NCI-H187 (cell line): Measurements from ENCODE around the gene XXYLT1.
A peak's percentile ranks its signal among the peaks of the same experiment; 100 is the strongest.
"Not testable (repeated sequence)": the region's sequence is repeated elsewhere in the genome, so short reads cannot be mapped to it uniquely, and the experiment has no call there.

Experiments used
- DNase-seq, 2 experiments: peaks; one replicate each; lab custom pipeline; 2025; lab: John Stamatoyannopoulos, UW

The XXYLT1 gene

DNA sequence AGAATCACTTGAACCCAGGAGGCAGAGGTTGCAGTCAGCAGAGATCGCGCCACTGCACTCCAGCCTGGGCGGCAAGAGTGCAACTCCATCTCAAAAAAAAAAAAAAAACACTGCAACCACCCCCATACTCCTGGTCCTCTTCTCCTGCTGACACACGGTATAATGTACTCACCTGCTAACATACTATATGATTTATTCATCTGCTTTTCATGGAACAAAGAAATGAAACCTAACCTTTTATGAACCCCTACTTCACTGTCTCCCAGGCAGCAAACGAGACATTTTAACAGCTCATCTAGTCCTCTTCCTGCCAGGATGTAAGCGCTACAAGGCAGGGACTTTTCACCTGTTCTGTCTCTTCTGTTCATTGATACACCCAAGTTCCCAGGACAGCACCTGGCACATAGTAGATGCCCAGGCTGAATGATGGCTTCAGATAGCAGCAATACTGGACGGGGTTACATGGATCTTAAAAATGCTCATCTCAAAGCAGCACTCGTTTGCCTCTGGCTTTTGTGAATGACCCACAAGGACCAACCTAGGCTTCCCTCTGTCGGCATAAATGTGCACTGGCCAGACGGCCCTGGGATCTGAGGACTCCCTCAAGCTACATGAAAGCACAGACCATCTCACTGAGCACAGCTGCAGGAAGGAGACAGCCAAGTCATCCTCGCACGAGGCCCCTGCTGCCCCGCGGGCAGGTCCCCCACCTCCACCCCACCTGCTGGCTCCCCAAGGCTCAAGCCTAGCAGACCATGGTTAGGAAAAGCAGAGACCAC is 20.3 kb downstream of the XXYLT1 start:
- peak; percentile 28 to 40 for DNase-seq

DNA sequence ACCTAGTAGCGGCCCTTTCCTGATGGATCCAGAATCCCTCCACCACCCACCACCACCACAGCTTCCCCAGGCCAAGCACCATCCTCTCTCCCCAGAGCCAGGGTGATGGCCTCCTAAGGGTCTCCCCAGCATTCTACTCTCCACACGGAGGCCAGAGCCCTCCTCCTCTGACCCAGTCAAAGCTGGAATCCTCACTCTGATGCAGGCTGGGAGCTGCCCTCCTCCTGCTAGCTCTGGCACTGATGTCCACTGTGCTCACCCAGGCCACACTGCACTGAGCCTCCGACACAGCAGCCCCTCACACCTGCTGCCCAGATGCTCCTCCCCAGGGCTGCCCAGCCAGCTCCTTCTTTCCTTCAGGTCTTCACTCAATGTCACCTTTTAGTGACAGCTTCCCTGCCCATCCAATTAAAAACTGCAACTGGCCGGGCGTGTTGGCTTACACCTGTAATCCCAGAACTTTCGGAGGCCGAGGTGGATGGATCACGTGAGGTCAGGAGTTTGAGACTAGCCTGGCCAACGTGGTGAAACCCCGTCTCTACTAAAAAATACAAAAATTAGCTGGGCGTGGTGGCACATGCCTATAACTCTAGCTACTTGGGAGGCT is 21.0 kb downstream of the XXYLT1 start:
- DNase-seq = no peak

DNA sequence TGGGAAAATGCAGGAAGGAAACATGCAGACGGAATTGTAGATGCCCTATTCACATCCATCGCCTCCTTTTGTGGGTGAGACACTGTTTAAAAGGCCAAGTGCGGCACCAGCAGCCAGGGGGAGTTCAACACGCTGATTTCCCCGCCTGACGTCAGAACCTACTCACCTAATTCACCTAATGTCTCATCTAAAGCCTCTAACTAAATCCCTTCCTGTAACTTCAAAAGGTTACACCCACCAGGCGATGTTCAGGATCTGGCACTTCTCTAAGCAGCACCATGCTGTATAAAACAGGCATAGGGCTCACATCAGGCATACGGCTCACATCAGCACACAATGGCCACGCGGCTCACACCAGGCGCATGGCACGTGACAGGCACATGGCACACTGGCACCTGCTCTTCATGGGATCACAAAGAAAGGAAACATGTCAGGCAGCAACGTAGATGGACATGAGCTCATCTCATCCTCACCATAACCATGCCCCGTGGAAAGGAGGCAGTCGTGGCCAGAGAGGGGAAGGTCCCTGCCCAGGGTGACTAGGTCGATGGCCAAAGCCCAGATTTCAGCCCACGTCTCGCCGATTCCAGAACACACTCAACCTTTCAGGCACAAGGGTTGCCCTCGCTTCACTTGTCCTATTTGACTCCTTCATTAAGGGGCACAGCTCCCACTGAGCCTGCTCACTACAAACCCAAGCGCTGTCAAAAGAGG is 21.7 kb downstream of the XXYLT1 start:
- DNase-seq = no peak

DNA sequence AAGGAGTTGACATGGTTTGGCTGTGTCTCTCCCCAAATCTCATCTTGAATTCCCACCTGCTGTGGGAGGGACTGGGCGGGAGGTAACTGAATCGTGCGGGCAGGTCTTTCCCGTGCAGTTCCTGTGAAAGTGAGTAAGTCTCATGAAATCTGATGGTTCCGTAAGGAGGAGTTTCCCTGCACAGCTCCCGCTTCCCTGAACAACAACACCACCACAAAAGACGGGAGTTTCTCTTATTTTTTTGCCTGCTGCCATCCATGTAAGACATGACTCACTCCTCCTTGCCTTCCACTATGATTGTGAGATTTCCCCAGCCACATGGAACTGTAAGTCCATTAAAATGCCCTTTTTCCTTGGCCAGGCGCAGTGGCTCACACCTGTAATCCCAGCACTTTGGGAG is 22.7 kb downstream of the XXYLT1 start:
- DNase-seq = no peak

DNA sequence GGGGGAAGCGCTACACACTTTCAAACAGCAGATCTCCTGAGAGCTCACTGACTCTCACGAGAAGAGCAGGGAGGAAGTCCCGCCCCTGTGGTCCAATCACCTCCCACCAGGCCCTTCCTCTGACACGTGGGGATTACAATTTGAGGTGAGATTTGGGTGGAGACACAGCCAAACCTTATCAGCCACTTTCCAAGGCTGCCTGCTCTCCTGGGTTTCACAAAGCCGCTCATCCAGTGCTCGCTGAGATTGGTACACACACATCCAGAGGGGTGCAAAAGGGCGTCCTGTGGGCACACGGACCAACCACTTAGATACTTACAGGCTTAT is 23.1 kb downstream of the XXYLT1 start:
- no peak for DNase-seq

DNA sequence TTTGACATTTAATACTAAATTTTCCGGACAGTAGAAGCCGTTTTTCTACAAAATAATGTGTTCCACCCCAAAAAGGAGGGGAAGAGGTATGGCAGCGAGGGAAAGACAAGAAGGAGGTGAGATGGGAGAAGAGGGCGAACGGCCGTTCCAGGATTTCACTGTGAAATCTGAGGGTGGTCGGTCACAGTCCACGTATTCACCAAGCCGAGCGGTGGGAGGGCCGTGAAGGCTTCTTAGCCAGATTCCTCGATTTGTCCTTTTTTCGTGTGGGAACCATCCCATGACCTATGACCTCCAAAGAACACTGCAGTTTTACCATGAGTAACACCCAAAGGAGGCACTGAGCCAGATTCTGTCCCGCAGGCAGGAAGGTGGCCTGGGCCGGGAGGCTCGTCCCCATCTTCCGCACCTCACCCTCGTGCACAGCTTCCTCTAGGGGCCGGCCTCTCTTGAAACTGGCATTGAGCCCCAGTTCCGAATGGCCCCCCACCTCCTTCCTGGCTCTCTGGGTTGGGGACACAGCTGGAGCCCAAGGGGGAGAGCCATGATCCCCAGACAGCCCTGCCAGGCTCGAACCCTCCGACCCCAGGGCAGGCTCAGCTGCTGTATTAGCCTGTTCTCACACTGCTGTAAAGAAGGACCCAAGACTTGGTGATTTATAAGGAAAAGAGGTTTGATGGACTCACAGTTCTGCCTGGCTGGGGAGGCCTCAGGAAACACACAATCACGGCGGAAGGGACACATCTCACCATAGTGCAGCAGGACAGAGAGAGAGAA is 23.7 kb downstream of the XXYLT1 start:
- DNase-seq = no peak

DNA sequence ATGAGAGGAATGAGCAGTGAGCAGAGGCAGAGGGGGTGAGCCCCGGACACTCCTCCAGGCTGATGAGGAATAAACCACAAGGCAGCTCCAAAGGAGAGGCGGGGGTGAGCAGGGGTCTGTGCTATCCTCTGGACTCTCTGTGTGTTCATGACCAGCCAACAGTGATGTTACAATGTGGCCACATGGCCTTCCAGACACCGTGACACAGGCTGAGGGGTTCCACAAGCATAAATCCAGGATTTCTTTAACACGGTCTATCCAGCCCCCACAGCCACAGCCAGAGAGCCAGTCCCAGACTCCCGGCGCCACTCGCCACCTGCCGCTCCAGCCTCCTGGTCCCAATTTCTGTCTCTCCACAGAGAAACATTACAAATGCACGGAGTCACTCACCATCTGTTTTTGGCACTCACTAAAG is 24.4 kb downstream of the XXYLT1 start:
- no peak for DNase-seq

DNA sequence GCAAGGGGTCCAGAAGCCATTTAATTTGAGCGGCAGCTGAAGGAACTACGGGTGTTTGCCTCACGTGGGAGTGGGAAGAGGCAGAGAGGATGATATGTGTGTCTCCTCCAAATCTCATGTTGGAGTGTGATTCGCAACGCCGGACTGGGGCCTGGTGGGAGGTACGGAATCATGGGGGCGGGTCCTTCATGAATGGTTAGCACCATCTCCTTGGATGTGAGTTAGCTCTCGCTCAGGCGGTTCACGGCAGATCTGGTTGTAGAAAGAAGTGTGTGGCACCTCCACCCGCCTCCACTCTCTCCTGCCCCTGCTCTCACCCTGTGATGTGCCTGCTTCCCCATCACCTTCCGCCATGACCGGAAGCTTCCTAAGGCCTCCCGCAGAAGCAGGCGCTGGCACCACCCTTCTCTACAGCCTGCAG is 25.4 kb downstream of the XXYLT1 start:
- DNase-seq = no peak

DNA sequence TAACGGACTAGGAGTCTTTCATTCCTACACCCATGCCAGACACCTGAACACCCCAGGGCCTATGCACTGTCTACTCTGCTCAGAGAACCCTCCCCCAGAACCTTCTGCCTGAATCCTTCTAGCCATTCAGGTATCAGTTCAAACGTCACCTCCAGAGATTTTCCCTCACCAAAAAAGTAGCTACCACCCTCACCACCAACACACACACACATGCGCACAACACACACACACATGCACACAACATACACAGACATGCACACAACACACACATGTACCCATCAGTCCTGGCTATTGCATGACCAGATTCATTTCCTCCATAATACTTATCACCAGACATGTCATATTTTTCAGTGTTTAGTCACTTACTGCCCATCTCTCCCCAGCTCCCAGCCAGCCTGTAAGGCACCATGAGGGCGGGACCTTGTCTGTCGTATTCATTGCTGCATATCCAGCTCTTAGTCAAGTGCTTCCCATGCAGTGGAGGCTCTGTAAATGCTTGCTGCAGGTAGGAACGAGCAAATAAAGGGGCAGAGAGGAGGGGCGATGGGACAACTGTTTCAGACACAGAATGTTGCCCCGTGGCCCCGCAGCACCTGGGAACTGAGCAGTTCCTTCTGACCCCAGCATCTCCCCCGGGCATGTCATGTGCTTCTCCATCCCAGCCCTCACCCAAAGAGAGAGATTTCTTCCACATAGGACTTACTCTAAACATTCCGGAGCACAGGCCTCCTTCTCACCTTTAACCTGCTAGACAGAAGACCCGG is 29.2 kb downstream of the XXYLT1 start:
- DNase-seq = no peak

DNA sequence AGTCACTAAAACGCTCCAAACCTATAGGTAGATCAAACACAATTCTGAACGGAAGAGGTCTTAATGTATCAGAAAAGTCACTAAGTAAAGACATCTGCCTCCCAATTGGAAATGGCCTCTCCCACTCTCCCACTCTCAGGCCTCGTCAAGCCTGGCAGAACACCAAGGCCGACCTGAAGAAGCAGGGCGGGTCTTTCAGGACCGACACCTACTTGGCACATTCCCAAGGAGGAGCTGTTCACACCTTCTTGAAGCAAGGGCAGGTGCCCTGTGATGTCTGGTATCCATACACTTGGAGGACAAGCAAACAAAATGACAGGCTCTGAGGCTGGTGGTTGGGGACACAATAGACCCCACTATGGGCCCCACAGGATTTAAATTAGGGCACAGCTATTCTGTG is 30.0 kb downstream of the XXYLT1 start:
- no peak for DNase-seq

DNA sequence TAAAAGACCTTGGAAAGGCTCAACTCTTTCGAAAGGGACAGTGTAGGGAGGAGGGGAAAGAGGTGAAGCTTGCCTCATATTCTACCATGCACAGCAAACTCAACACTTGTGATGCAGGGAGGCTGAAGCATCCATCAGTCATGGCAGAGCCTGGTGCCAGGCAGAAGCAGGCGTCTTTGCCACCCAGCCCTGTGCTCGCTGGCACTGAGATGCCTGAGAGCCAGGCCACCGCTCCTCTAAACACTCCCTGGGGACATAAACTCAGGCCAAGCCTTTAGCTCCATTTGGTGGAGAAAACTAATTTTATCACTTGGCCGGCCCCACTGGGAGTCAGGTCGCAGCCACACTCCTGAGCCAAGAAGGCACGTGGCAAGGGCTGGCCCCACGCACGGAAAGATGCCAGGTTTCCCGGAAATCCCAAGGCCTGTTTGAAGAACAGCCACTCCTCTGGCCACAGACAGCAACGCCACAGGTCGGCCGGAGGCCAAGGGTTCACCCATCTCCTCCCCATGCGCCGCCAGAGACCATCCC is 30.7 kb downstream of the XXYLT1 start:
- no peak for DNase-seq

DNA sequence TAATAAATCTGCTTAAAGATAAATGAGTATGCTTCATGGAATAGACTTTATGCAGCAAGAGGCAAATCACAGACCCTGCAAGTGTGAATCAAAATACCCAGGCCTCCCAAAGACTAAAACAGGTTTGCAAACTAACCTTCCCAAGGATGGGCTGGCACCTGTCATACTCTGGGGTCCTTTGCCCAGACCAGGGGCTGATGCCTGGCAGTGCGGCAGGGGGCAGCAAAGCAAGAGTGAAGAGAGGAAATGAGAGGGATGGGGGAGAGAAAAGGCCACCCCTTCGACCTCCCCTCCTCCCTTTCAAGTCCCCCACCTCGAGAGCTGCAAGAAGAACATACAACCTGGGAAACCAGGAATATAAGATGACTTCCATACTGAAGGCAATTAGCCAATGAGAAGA is 31.8 kb downstream of the XXYLT1 start:
- no peak for DNase-seq

DNA sequence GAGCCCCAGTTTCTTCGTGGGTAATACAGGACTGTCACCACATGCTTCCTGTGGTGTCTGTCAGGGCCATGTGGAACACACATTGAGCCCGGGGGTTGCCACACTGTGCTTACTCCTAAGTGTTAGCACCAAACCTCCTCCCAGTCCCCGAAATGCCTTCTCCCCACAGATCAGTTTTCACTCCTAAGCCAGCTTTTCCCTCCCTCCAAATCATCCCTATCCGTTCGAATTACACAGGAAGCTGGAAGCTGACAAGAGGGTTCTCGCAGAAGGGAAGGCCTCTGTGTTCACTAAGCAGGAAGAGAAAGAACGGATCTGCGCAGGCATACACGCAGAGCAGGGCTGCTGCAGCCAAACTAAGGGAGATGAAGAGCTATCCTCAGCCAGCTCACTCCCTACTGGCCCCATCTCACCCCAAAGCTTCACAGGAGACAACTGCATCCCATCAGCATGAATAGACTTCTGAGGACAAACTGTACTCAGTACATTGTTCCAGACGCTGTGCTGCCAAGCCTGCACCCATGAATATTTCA is 32.3 kb downstream of the XXYLT1 start:
- no peak for DNase-seq

DNA sequence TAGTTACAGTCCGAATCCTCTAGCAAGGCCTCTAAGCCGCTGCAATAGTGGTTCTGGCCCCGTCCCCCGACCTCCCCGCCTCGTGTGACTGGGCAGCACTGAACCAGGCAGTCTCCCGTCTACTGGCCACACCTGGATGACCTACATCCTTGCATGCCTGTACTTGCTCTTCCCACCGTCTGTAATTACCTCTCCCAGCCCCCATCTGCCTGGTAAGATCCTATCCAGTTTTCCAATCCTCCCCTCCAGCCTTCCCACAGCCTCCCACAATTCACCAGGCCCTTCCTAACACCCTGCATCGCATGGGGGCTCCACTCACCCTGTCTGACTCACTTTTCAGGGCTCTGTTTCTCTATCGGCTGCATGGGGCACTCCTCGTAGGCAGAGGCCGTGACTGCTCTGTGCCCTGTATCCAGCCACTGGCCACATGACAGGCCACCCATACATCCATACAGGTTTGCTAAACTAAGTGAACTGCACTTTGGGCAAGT is 32.8 kb downstream of the XXYLT1 start:
- DNase-seq = no peak

DNA sequence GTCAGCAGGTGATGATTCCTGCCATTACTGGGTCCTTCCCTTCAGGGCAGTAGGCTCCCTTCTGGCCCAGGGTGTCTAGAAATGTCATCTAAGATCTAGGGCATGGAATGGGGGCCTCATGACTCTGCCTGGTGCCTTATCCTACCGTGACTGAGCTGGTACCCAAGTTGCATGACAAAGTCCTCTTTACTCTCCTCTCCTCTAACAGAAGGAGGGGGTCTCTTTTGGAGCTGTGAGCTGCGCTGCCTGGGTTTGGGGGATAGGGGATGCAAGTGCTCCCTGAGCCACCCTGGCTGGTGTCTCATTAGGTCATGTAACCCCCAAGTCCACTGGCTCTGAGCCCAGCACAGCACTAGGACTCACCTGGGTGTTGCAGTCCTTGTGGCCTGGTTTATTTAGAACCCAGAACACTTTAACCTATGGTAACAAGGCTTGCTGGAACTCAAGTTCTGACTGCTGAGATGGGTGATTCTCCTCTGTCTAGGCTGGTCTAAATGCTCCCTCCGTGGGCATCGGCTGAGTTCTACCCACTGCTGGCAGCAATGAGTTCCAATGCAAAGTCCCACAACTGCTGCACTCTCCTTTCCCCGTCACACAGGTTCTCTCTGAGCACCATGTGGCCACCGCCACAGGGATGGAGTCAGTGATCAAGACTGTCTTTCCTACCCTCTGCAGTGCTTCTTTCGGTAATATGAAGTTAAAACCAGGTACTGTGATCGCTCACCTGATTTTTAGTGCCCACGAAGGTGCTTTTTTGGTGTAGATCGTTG is 34.0 kb downstream of the XXYLT1 start:
- DNase-seq = no peak

DNA sequence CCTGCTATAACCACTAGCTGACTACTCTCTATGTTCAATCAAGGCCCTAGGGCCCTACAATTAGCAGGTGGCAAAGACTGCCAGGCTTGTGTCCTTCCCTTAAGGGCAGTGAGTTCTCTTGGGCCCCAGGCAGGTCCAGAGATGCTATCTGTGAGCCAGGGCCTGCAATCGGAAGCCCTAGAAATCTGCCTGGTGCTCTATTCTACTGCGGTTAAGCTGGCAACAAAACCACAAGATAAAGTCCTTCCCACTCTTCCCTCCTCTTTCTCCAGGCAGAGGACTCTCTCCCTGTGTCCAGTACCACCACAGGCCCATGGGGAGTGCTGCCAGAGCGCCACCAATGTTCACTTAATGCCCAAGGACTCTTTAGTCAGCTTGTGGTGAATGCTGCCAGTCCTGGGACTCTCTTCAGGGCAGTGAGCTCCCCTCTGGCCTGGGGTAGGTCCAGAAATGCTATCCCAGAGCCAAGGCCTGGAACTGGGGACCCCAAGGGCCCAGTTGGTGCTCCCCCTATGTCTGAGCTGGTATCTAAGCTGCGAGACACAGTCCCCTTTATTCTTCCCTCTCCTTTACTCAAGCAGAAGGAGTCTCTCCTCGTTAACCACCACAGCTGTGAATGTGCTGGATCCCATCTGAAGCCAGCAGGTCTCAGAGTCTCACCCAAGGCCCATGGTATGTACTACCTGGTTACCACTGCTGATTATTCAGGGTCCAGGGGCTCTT is 34.7 kb downstream of the XXYLT1 start:
- no peak for DNase-seq

DNA sequence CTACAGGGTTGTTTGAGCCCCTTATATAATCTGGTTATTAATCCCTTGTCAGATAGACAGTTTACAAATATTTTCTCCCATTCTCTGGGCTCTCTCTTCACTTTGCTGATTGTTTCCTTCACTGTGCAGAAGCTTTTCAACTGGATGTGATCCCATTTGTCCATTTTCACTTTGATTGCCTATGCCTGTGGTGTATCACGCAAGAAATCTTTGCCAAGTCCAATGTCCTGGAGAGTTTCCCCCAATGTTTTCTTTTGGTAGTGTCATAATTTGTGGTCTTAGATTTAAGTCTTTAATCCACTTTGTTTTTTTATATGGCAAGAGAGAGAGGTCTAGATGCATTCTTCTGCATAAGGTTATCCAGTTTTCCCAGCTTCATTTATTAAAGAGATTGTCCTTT is 40.7 kb downstream of the XXYLT1 start:
- DNase-seq = no peak

DNA sequence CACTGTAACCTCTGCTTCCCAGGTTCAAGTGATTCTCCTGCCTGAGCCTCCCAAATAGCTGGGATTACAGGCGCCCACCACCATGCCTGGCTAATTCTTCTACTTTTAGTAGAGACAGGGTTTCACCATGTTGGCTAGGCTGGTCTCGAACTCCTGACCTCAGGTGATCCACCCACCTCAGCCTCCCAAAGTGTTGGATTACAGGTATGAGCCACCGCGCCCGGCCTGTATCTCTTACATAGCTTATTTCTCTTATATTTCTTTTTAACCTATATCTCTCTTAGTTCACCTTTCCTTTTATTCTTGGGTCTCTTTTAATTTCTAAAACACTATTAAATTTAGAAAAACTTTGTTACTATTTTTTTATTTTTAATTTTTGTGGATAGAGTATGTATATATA is 42.1 kb downstream of the XXYLT1 start:
- not testable (repeated sequence) for DNase-seq

DNA sequence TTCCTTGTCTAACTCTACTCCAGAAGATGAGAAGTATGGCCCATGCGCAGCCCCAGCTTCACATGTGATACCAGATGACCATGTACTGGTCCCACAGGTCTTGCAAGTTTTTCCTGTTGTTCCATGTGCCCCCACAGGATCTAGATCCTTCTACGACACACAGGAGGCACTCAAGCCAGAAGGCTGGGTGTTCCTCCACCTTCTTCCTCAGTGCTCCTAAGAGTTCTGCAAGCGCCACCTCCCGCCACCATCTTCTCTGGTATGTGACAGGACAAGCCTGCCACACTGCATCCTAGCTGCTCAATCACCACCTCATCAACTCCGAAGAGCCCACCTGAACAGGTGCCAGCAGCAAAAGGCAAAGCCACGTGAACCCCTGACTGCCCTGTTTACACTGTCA is 43.1 kb downstream of the XXYLT1 start:
- DNase-seq = no peak
